OCI-LY7 (cell line): ENCODE data around the gene CD109. TPM values are rescaled to one million over a fixed set of nuclear protein-coding genes. Genes with fewer than 3 reads are reported as not detected.
"Not testable (repeated sequence)": the region's sequence is repeated elsewhere in the genome, so short reads cannot be mapped to it uniquely, and the experiment has no call there.

Source experiments
- BruUV-seq: library from RNA; stranded (reverse); fragments of 400-500 nt; replicated peaks from 2 replicates; lab custom pipeline; 2021; lab: Mats Ljungman, UMichigan
- CTCF ChIA-PET: fragments of 300-600 bp; sonication (Branson Sonifier 250); formaldehyde crosslinking; loops from one replicate; lab custom pipeline; 2022; ENCODE audit warnings: antibody characterized with exemption; ENCODE audit not compliant: unreplicated experiment; lab: Charles Lee
- POLR2A ChIA-PET: fragments of 300-600 bp; sonication (Branson Sonifier 250); formaldehyde crosslinking; loops from one replicate; lab custom pipeline; 2022; ENCODE audit warnings: antibody characterized with exemption; lab: Charles Lee
- DNase-seq: peaks from one replicate; pipeline ENCODE4 v3.0.0-alpha.2; 2015; ENCODE audit warnings: low spot score
- H2AFZ ChIP-seq: fragments of 200-600 bp; sonication (generic), shearing (Covaris generic); 2 replicates; pipeline ENCODE4 v1.6.1; 2014; ENCODE audit warnings: mild to moderate bottlenecking, antibody characterized with exemption, low read length, moderate library complexity
- H3K27ac ChIP-seq: fragments of 200-600 bp; sonication (generic); 2 replicates; pipeline ENCODE4 v1.5.1; 2014; ENCODE audit warnings: mixed run types, low read depth, mild to moderate bottlenecking, moderate library complexity, low read length, inconsistent platforms; ENCODE audit not compliant: poor library complexity, severe bottlenecking
- H3K36me3 ChIP-seq: fragments of 200-600 bp; sonication (generic); 2 replicates; pipeline ENCODE4 v1.6.1; 2014; ENCODE audit warnings: mild to moderate bottlenecking, antibody characterized with exemption, low read length, moderate library complexity, mixed read lengths; ENCODE audit not compliant: insufficient read depth
- H3K4me1 ChIP-seq: fragments of 200-600 bp; sonication (generic); 2 replicates; pipeline ENCODE4 v1.5.1; 2014; ENCODE audit warnings: mild to moderate bottlenecking, low read length; ENCODE audit not compliant: insufficient read depth, poor library complexity, severe bottlenecking
- H3K4me2 ChIP-seq: fragments of 200-600 bp; sonication (generic); 2 replicates; pipeline ENCODE4 v1.6.1; 2014; ENCODE audit warnings: mild to moderate bottlenecking, low read length
- H3K4me3 ChIP-seq: fragments of 200-600 bp; sonication (generic); 2 replicates; pipeline ENCODE4 v1.5.1; 2014; ENCODE audit warnings: mild to moderate bottlenecking, low read depth, low read length; ENCODE audit not compliant: poor library complexity, severe bottlenecking
- H3K79me2 ChIP-seq: fragments of 200-600 bp; sonication (generic); 2 replicates; pipeline ENCODE4 v1.6.1; 2016; ENCODE audit warnings: low read depth, mild to moderate bottlenecking, low read length, moderate library complexity, mixed read lengths; ENCODE audit not compliant: insufficient read depth
- H3K9me2 ChIP-seq: fragments of 200-600 bp; sonication (generic); 2 replicates; pipeline ENCODE4 v1.6.1; 2016; ENCODE audit warnings: mild to moderate bottlenecking, low read length, mixed read lengths; ENCODE audit not compliant: insufficient read depth
- H3K9me3 ChIP-seq: fragments of 200-600 bp; sonication (generic); 2 replicates; pipeline ENCODE4 v1.6.1; 2014; ENCODE audit warnings: mild to moderate bottlenecking, mixed run types, low read length, mixed read lengths
- H4K20me1 ChIP-seq: fragments of 200-600 bp; sonication (generic); 2 replicates; pipeline ENCODE4 v1.6.1; 2014; ENCODE audit warnings: mild to moderate bottlenecking, antibody characterized with exemption, low read length, moderate library complexity, mixed read lengths; ENCODE audit not compliant: insufficient read depth
- EZH2phosphoT487 ChIP-seq: fragments of 200-600 bp; sonication (generic); IDR thresholded peaks from 2 replicates; pipeline ENCODE4 v1.6.1; 2018; ENCODE audit warnings: low read depth, borderline replicate concordance, mild to moderate bottlenecking, mixed run types, antibody characterized with exemption, low read length, moderate library complexity, mixed read lengths
- intact Hi-C: fragments of 100-400 bp; cut with micrococcal nuclease; formaldehyde crosslinking; loops from one replicate; pipeline ENCODE4 v1.10.0; 2022; ENCODE audit not compliant: unreplicated experiment
- total RNA-seq, 2 experiments: library from RNA; depleted of rRNA in 1 of 2; stranded (reverse); fragments of >200 nt in 1 of 2; shearing (Covaris generic) in 1 of 2; gene quantifications; 2 replicates each; pipeline ENCODE4 v1.2.3, GENCODE V29; 2014 to 2022
- TF ChIP-seq, protein P1 (sequence below): fragments of 200-600 bp; sonication (generic); conservative IDR thresholded peaks from 2 replicates; pipeline ENCODE4 v1.5.1; 2014; ENCODE audit warnings: mild to moderate bottlenecking, antibody characterized with exemption, low read length, moderate library complexity, mixed read lengths

The CD109 gene
- total RNA-seq, 2 experiments from 2014 or later = 0.08 TPM; not detected in 1

DNA sequence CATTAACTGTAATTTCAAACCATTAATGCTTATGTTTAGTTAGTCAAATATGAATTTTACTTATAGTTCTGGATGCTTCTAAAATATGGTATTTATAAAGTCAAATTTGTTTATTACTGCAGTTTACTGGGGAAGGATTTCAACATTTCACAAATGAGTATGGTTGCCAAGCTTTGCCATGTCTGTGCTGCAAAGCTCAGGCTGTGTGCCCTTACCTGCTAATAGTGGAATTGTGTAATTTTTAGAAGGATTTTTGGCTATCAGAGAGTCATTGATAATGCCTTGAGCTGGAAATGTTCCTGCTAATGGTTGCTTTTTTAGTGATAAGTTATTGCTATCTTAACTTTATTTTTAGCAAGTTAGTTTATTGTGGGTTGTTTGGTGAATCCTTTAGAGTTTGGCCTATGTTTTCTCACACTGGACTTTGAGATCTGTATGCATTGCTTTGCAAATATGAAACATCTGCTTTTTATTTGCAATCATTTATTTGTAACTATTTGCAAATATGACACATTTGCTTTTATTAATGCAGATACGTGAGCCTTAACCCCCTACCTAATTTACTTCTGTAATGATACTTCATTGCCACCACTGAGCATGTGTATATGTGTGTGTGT, 105.8 kb downstream of the CD109 start:
- Histone ChIP-seq H3K4me1 (no peaks in the 10 kb centered on the region), H3K79me2 (no peaks in the 10 kb centered on the region), H3K4me3 (no peak overlapping the region), H2AFZ (no peak overlapping the region), H4K20me1 (no peaks in the 10 kb centered on the region), H3K9me2 (no peaks in the 10 kb centered on the region), H3K9me3 (no peaks in the 10 kb centered on the region), H3K27ac (no peak overlapping the region), H3K36me3 (no peaks in the 10 kb centered on the region), H3K4me2 (no peak overlapping the region)
- intact Hi-C loops = no loop called here
- TF ChIP-seq, protein P1, sequence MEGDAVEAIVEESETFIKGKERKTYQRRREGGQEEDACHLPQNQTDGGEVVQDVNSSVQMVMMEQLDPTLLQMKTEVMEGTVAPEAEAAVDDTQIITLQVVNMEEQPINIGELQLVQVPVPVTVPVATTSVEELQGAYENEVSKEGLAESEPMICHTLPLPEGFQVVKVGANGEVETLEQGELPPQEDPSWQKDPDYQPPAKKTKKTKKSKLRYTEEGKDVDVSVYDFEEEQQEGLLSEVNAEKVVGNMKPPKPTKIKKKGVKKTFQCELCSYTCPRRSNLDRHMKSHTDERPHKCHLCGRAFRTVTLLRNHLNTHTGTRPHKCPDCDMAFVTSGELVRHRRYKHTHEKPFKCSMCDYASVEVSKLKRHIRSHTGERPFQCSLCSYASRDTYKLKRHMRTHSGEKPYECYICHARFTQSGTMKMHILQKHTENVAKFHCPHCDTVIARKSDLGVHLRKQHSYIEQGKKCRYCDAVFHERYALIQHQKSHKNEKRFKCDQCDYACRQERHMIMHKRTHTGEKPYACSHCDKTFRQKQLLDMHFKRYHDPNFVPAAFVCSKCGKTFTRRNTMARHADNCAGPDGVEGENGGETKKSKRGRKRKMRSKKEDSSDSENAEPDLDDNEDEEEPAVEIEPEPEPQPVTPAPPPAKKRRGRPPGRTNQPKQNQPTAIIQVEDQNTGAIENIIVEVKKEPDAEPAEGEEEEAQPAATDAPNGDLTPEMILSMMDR = no peak
- TF ChIP-seq EZH2phosphoT487 = no peak
- DNase-seq = no peak
- POLR2A ChIA-PET = no interaction called here
- CTCF ChIA-PET = no interaction called here
- BruUV-seq = no TSS peak

DNA sequence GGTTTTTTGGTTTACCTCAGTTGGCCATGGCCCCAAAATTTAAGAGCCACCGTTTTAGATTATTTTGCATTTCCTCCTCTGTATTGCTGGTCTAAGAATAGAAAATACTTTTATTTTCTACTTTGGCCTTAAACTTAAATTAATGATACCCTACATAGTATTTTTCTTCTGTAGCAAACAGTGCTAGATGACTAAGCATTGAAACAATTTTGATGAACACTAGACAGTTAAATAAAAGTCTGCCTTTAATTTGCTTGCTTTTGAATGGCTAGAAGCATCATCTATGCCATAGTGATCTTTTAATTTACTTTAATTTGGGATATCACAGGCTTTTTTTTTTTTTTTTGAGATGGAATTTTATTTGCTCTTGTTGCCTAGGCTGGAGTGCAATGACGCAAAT, 106.4 kb downstream of the CD109 start:
- POLR2A ChIA-PET = interaction anchor here (0.7 kb wide), 1 partner anchor 13 kb away, joined by 3 read pairs; no protein-coding TSS in a partner anchor
- no peaks in the 10 kb centered on the region for H3K9me2 ChIP-seq
- no peaks in the 10 kb centered on the region for H4K20me1 ChIP-seq
- no peaks in the 10 kb centered on the region for H3K4me1 ChIP-seq
- no TSS peak for BruUV-seq
- no peaks in the 10 kb centered on the region for H3K79me2 ChIP-seq
- CTCF ChIA-PET = no interaction called here
- no peak overlapping the region for H3K4me3 ChIP-seq
- H2AFZ ChIP-seq = no peak overlapping the region
- no peak for DNase-seq
- no peaks in the 10 kb centered on the region for H3K36me3 ChIP-seq
- no peak overlapping the region for H3K27ac ChIP-seq
- H3K9me3 ChIP-seq = no peaks in the 10 kb centered on the region
- intact Hi-C loops = no loop called here
- no peak overlapping the region for H3K4me2 ChIP-seq
- TF ChIP-seq EZH2phosphoT487 = no peak
- TF ChIP-seq, protein P1 = no peak

DNA sequence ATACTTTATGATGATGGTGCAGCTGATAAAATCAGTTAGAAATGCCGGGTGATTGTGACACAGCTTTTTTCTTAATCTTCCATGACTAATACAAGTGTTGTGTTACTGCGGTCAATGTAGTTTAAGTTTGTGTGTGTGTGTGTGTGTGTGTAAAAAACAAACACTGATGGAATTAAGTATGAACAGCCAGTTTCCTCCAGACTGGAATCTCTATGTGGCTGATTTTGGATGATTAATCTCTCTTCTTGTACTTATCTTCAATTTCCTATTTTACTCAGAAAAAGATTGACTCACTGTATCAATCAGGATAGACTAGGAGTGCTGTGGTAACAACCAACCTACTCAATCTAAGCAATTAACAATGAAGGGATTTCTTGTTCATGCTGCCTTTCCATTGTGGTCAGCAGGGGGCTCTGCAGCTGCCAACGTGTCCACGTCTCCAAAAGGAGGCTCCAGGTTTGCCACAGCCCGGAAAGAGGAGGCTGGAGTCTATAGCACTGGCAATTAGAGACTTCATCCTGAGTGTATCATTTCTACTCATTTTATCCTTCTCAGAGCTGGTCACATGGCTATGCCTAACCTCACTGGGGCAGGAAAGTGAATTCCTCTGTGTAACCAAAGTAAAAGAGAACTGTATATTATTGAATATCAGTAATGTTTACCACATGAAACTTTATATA, 107.7 kb downstream of the CD109 start:
- intact Hi-C loops = no loop called here
- no TSS peak for BruUV-seq
- Histone ChIP-seq H4K20me1 (no peaks in the 10 kb centered on the region), H3K4me1 (no peaks in the 10 kb centered on the region), H3K9me2 (no peaks in the 10 kb centered on the region), H2AFZ (no peak overlapping the region), H3K4me2 (no peak overlapping the region), H3K27ac (no peak overlapping the region), H3K4me3 (no peak overlapping the region), H3K9me3 (no peaks in the 10 kb centered on the region), H3K36me3 (no peaks in the 10 kb centered on the region), H3K79me2 (no peaks in the 10 kb centered on the region)
- DNase-seq = peak; percentile 4
- TF ChIP-seq, protein P1 = peak; percentile 72
- no peak for TF ChIP-seq EZH2phosphoT487
- POLR2A ChIA-PET = no interaction called here
- CTCF ChIA-PET = no interaction called here

DNA sequence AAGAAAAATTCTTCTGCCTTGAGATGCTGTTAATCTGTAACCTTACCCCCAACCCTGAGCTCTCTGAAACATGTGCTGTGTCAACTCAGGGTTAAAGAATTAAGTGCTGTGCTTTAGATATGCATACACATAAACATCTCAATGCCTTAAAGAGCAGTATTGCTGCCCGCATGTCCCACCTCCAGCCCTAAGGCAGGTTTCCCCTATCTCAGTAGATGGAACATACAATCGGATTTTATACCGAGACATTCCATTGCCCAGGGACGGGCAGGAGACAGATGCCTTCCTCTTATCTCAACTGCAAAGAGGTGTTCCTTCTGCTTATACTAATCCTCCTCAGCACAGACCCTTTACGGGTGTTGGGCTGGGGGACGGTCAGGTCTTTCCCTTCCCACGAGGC, 109.2 kb downstream of the CD109 start:
- H3K27ac ChIP-seq, H4K20me1 ChIP-seq, BruUV-seq, H3K36me3 ChIP-seq, CTCF ChIA-PET, H3K4me3 ChIP-seq, H2AFZ ChIP-seq, H3K79me2 ChIP-seq, H3K9me3 ChIP-seq, POLR2A ChIA-PET, DNase-seq, H3K4me1 ChIP-seq, intact Hi-C loops, H3K4me2 ChIP-seq, H3K9me2 ChIP-seq: not testable (repeated sequence)
